ENCODE data around the gene MEF2D.
A peak's percentile ranks its signal among the peaks of the same experiment; 100 is the strongest.

MEF2D gene

DNA sequence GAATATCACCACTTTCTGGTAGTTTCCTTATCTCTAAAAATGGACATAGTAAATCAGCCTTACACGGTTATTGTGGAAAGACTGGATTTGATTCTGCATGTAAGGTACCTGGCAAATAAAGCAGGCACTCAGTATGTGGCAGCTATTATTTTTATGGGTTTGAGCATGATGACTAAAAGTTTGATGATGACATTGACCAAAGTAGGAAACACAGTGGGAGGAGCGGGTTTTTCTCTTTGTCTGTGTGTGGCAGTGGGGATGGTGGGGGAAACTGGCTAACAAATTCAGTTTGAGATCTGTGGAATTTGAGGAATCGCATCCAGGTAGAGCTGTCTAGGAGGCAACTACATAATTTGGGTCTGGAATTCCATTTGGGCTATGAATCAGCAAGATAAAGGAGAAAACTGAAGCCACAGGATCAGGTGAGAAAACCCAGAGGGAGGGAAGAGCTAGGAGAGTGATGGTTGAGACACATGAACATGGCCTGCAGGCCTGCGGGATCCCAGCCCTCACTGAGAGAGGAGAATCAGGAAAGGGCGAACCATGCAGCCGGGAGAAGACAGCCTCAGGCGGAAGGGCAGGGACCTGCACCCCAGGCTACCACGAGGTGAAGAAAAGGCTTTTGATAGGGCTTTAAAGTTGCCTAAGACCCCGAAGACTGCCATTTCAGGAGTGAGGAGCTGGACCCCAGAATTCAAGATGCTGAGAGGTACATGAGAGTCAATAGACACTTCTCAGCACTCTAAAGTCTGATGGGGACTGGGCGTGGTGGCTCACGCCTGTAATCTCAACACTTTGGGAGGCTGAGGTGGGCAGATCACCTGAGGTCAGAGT lies 52.2 kb downstream of the MEF2D start:
- no peak overlapping the region for H3K27ac Mint-ChIP-seq
- no peaks in the 10 kb centered on the region for H3K9me3 Mint-ChIP-seq
- H3K4me3 Mint-ChIP-seq, result no peak overlapping the region
- no peaks in the 10 kb centered on the region for H3K36me3 Mint-ChIP-seq (ENCODE audit: low read depth)
- peaks cover 31% of the 10 kb centered on the region for H3K4me1 Mint-ChIP-seq (ENCODE audit: low read depth)
- peaks cover 17% of the 10 kb centered on the region for H3K27me3 Mint-ChIP-seq
- DNase-seq, result no peak

- peak; percentile 89 for DNase-seq
- Mint-ChIP-seq H3K27me3 (peaks cover 38% of the 10 kb centered on the region), H3K9me3 (no peaks in the 10 kb centered on the region), H3K4me1 (ENCODE audit: low read depth) (peaks cover 23% of the 10 kb centered on the region), H3K36me3 (ENCODE audit: low read depth) (no peaks in the 10 kb centered on the region), H3K27ac (no peak overlapping the region), H3K4me3 (no peak overlapping the region)
Measured at GRCh38 chr1:156445789-156446263, 54.7 kb downstream of the MEF2D start.

- Mint-ChIP-seq H3K27me3 (peaks cover 51% of the 10 kb centered on the region), H3K4me3 (no peak overlapping the region), H3K4me1 (ENCODE audit: low read depth) (peaks cover 28% of the 10 kb centered on the region), H3K36me3 (ENCODE audit: low read depth) (no peaks in the 10 kb centered on the region), H3K9me3 (no peaks in the 10 kb centered on the region), H3K27ac (no peak overlapping the region)
- DNase-seq, result no peak
Measured at GRCh38 chr1:156444407-156445001, 56.1 kb downstream of the MEF2D start.

DNA sequence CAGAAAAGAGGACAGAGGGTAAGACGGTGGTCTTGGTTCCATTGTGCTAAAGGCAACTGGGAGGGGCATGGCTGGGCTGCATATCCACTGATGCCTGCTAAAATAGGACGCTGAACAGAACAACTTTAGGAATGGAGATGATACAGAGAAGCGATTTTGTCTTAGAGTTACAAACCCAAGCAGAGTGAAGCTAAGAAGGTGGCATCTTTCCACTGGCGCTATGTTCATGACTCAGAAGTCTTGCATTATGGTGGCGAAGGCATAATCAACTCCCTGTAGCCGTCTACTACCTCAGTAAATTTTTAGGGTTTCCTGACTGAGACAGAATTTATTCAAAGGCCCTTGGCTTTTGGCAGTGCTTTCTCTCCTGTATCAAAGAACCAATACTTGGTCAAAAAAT lies 57.3 kb downstream of the MEF2D start:
- Mint-ChIP-seq H3K27ac (no peak overlapping the region), H3K9me3 (no peaks in the 10 kb centered on the region), H3K4me3 (no peak overlapping the region), H3K36me3 (ENCODE audit: low read depth) (no peaks in the 10 kb centered on the region), H3K27me3 (peaks cover 62% of the 10 kb centered on the region), H3K4me1 (ENCODE audit: low read depth) (peaks cover 36% of the 10 kb centered on the region)
- no peak for DNase-seq

DNA sequence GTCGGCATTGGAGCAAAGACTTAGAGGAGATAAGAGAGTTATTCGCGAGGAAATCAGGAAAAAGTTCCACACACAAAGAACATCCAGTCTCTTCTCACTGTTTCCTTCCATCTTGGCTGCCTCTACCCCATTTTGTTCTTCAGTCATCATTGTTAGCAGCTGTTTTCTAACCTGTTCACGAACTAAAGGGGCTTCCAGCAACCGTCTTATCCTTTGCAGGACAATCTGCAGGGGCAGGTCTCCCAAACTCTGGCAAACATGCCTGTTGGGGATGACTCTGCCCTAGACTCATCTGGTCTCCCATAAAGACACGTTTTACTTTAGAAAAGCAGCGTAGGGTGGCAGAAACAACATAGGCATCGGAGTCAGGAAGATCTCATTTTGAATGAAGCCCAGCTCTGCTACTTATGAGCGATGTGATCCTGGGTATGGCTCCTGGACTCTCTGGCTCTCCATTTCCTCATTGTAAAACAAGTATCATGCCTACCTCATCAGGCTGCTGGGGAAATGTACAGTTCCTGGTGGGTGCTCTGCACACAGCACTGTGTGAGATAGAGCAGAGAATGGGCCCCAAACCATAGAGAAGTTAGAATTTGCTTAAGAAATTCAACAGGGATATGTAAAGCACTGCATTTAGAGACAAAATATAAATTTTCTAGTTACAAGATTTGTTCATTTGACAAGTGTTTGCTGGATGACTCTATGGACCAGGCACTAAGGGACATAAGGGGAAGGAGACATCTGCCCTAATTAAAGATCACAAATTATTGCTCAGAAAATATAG lies 59.7 kb downstream of the MEF2D start:
- no peak for DNase-seq
- H3K27ac Mint-ChIP-seq, result no peak overlapping the region
- H3K27me3 Mint-ChIP-seq, result peaks cover 77% of the 10 kb centered on the region
- no peaks in the 10 kb centered on the region for H3K36me3 Mint-ChIP-seq (ENCODE audit: low read depth)
- H3K4me3 Mint-ChIP-seq, result no peak overlapping the region
- H3K9me3 Mint-ChIP-seq, result no peaks in the 10 kb centered on the region
- H3K4me1 Mint-ChIP-seq (ENCODE audit: low read depth), result peaks cover 40% of the 10 kb centered on the region

DNA sequence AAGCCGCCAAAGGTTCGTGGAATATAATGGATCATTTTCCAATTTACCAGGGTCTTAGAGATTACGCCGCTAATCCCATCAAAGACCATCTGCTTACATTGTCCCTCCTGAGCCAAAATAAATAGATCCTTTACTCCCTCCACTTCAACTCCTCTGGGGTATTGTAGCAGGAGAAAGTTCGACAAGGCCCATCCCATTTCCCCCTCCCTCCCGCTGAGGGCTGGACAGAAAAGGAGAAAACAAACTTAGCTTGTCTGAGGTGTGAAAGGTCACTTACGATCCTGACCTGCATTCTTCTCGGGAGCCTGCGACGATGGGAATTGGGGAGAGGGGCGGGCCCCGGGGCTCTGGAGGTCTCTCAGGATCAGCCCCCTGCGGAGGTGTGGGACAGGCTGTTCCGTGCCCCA lies 60.8 kb downstream of the MEF2D start:
- Mint-ChIP-seq H3K9me3 (no peaks in the 10 kb centered on the region), H3K4me3 (no peak overlapping the region), H3K27me3 (peaks cover 84% of the 10 kb centered on the region), H3K27ac (no peak overlapping the region), H3K36me3 (ENCODE audit: low read depth) (no peaks in the 10 kb centered on the region), H3K4me1 (ENCODE audit: low read depth) (peaks cover 41% of the 10 kb centered on the region)
- DNase-seq, result no peak

- Mint-ChIP-seq H3K27me3 (peaks cover 84% of the 10 kb centered on the region), H3K36me3 (ENCODE audit: low read depth) (no peaks in the 10 kb centered on the region), H3K27ac (no peak overlapping the region), H3K9me3 (no peaks in the 10 kb centered on the region), H3K4me1 (ENCODE audit: low read depth) (peaks cover 40% of the 10 kb centered on the region), H3K4me3 (no peak overlapping the region)
- no peak for DNase-seq
Measured at GRCh38 chr1:156439036-156439776, 61.4 kb downstream of the MEF2D start.

DNA sequence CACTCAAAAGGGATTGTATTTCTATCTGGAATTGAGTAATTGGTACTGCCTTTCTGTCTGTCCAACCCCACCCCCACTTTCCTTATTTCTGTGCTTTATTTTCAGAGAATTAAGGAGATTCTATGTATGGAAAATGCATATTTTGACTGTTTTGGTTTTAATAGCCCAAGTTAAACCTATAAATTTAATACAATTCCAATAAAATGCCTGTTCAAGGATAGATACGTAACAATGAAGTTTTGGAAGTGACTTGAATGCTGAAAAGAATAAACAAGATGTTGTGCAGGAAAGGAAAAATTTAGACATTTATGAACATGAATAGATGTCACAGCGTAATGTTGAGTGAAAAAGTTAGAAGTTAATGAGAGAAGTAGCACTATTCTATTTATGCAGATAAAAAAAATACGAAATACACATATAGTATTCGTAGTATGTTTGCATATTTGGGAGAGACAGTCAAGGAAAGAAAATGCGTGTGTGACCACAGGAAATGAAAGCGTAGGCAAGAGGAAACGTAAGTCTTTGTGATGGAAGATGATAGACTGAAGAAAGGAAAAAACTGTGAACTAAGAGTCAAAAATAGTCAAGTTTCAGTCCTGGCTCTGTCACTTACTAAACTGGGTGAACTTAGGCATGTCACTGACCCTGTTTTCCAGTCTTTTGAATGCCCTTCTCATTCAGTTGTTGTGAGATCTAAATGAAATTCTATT lies 62.1 kb downstream of the MEF2D start:
- H3K4me1 Mint-ChIP-seq (ENCODE audit: low read depth), result peaks cover 46% of the 10 kb centered on the region
- peaks cover 88% of the 10 kb centered on the region for H3K27me3 Mint-ChIP-seq
- no peaks in the 10 kb centered on the region for H3K36me3 Mint-ChIP-seq (ENCODE audit: low read depth)
- no peak overlapping the region for H3K27ac Mint-ChIP-seq
- no peak for DNase-seq
- H3K4me3 Mint-ChIP-seq, result no peak overlapping the region
- H3K9me3 Mint-ChIP-seq, result no peaks in the 10 kb centered on the region

- H3K36me3 Mint-ChIP-seq (ENCODE audit: low read depth), result no peaks in the 10 kb centered on the region
- H3K4me3 Mint-ChIP-seq, result no peak overlapping the region
- H3K27ac Mint-ChIP-seq, result no peak overlapping the region
- peaks cover 54% of the 10 kb centered on the region for H3K4me1 Mint-ChIP-seq (ENCODE audit: low read depth)
- no peak for DNase-seq
- H3K9me3 Mint-ChIP-seq, result no peaks in the 10 kb centered on the region
- peaks cover 92% of the 10 kb centered on the region for H3K27me3 Mint-ChIP-seq
Measured at GRCh38 chr1:156437037-156437867, 63.3 kb downstream of the MEF2D start.

- no peak overlapping the region for H3K27ac Mint-ChIP-seq
- peaks cover 92% of the 10 kb centered on the region for H3K27me3 Mint-ChIP-seq
- H3K4me3 Mint-ChIP-seq, result no peak overlapping the region
- H3K9me3 Mint-ChIP-seq, result no peaks in the 10 kb centered on the region
- H3K4me1 Mint-ChIP-seq (ENCODE audit: low read depth), result peaks cover 54% of the 10 kb centered on the region
- H3K36me3 Mint-ChIP-seq (ENCODE audit: low read depth), result no peaks in the 10 kb centered on the region
- DNase-seq, result no peak
Measured at GRCh38 chr1:156436141-156437036, 64.2 kb downstream of the MEF2D start.

GRCh38 chr1:156435545-156436140 lies 64.9 kb downstream of the MEF2D start:
- Mint-ChIP-seq H3K27ac (no peak overlapping the region), H3K36me3 (ENCODE audit: low read depth) (no peaks in the 10 kb centered on the region), H3K4me3 (peak overlapping the region; percentile 67), H3K9me3 (no peaks in the 10 kb centered on the region), H3K27me3 (peaks cover 92% of the 10 kb centered on the region), H3K4me1 (ENCODE audit: low read depth) (peaks cover 54% of the 10 kb centered on the region)
- peak; percentile 60 for DNase-seq

DNA sequence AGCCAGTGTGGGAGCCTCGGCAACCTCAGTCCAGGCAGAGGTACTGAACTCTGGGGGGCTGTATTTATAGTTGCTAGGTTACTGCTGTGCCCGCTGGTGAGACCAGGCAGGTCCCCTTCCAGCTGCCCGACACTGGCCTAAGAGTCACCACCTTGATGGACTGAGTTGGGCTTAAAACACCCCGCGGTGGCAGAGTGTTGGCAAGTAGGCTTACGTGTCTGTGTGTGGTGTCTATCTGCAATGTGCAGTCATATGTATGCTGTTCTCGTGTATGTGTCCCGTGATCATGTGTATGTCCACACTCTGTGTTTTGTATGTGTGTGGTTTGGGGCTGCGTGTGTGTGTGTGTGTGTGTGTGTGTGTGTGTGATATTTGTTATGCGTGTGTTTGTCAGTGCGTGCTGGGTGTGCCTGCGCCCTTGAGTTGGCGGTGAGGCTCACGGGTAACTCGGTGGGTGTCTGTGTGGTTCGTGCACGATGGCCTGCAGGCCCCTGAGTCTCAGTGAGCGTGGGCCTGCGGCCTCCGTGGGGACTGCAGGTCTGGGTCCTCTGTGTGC lies 65.5 kb downstream of the MEF2D start:
- Mint-ChIP-seq H3K27ac (peak overlapping the region; percentile 14), H3K9me3 (no peaks in the 10 kb centered on the region), H3K27me3 (peaks cover 92% of the 10 kb centered on the region), H3K4me1 (ENCODE audit: low read depth) (peaks cover 56% of the 10 kb centered on the region), H3K36me3 (ENCODE audit: low read depth) (no peaks in the 10 kb centered on the region), H3K4me3 (peak overlapping the region; percentile 11)
- no peak for DNase-seq

Data from activated T-cell treated with anti-CD3 and anti-CD28 coated beads, Interleukin-2, amount 50 U/mL, for 24 hours (primary cell).